Pancreas (tissue), 10 donors: ENCODE data around the gene DOK7. TPM values are rescaled to one million over a fixed set of nuclear protein-coding genes. Genes with fewer than 3 reads are reported as not detected.
A peak's percentile ranks its signal among the peaks of the same experiment; 100 is the strongest.

ENCODE experiments used
- ATAC-seq, 4 donors: fragments of 200-7000 bp; cut with Tn5 transposase; one replicate each; pipeline versions ENCODE4 v1.8.0 to v1.9.1; 2020; ENCODE audit warnings: mild to moderate bottlenecking in 4 of 4, moderate library complexity in 4 of 4
- DNase-seq, 6 donors: peaks; one replicate each; pipeline ENCODE4 v3.0.0-alpha.2; 2020
- FAIRE-seq: peaks from 2 replicates; lab custom pipeline; 2012; peaks lifted over from hg19 to GRCh38; lab: Jason Lieb, UNC
- H3K27ac ChIP-seq, 4 donors: fragments of 200-600 bp; sonication (generic); 1 replicate in 3 of 4; 2 replicates in 1 of 4; pipeline versions ENCODE4 v1.5.0 to v1.8.0; 2020
- H3K27me3 ChIP-seq, 4 donors: fragments of 200-600 bp; one replicate each; pipeline ENCODE4 v1.8.0; 2021
- H3K36me3 ChIP-seq, 3 donors: fragments of 200-600 bp; sonication (generic) in 1 of 3; one replicate each; pipeline versions ENCODE4 v1.5.0 to v1.8.0; 2020 to 2021
- H3K4me1 ChIP-seq, 3 donors: fragments of 200-600 bp; one replicate each; pipeline ENCODE4 v1.8.0; 2021
- H3K4me3 ChIP-seq, 4 donors: fragments of 200-600 bp; sonication (generic) in 2 of 4; one replicate each; pipeline versions ENCODE4 v1.5.0 to v1.8.0; 2020 to 2021
- H3K9me3 ChIP-seq, 4 donors: fragments of 200-600 bp; one replicate each; pipeline ENCODE4 v1.8.0; 2021
- CTCF ChIP-seq, 4 donors: fragments of 200-600 bp; sonication (generic) in 3 of 4; IDR thresholded peaks; one replicate each; pipeline versions ENCODE4 v1.5.0 to v1.8.0; 2021; ENCODE audit warnings: antibody characterized with exemption in 4 of 4
- WGBS, 2 donors: extraction: QIAGEN DNeasy Blood & Tissue Kit; methylation state at CpG; one replicate each; pipeline ENCODE4 v1.1.7; 2013; 5-methylcytosine and 5-hydroxymethylcytosine counted together
- intact Hi-C, 3 donors: fragments of 100-400 bp; cut with DNase I; formaldehyde crosslinking; loops; one replicate each; pipeline versions ENCODE4 v1.11.1 to v1.14.2; 2022
- polyA plus RNA-seq, 2 donors: library from polyadenylated mRNA; stranded (reverse); fragments of 200-250 nt; gene quantifications; one replicate each; pipeline ENCODE4 v1.2.3, GENCODE V29; 2013
- total RNA-seq, 6 donors: library from RNA; stranded (reverse); fragmentation: NEBNext Ultra II Directional in 4 of 6; extraction: Animal tissue kit (Norgen Biotek cat#: 25700) in 4 of 6; gene quantifications; one replicate each; pipeline versions ENCODE4 v1.2.1 to v1.2.4, GENCODE V29; 2021 to 2023
- donor health status: healthy with polysubstance abuse.
- donor health status: DM: no; HTN: no; CAD: no; lungs with moderate emphysema.
- donor health status: DM: no; HTN: no; CAD: no.
- donor health status: control.
- donor health status: control.
- donor health status: Bipolar disorder and iron deficiency.
- donor health status: DM: yes; HTN: yes; CAD: no.
- donor health status: DM: no; HTN: no; CAD: no.
- donor health status: DM: no; HTN: no; CAD: no.
- donor health status: DM: yes; HTN: yes; CAD: no.

The DOK7 gene
- total and polyA plus RNA-seq, 8 donors = 2.5 to 8.0 (median 4.2) TPM

GRCh38 chr4:3437582-3437936, 25.5 kb upstream of the DOK7 start:
- DNase-seq (peak in 2 of 6 donors; percentile 8 to 67), FAIRE-seq (no peak), ATAC-seq (no peak)
- Histone ChIP-seq H3K9me3 (no peaks in the 10 kb centered on the region), H3K4me3 (no peak overlapping the region), H3K36me3 (no peaks in the 10 kb centered on the region), H3K27me3 (no peaks in the 10 kb centered on the region), H3K27ac (no peak overlapping the region), H3K4me1 (no peaks in the 10 kb centered on the region)
- no peak for TF ChIP-seq CTCF (IDR thresholded peaks at IDR 0.05)
- 85 to 94% methylated on average over 9 of the region's 9 CpGs for WGBS, 2 donors
- intact Hi-C loops = no loop called here

GRCh38 chr4:3437998-3438846, 24.9 kb upstream of the DOK7 start:
- Histone ChIP-seq H3K4me1 (no peaks in the 10 kb centered on the region), H3K27ac (no peak overlapping the region), H3K9me3 (no peaks in the 10 kb centered on the region), H3K4me3 (no peak overlapping the region), H3K27me3 (no peaks in the 10 kb centered on the region), H3K36me3 (no peaks in the 10 kb centered on the region)
- no peak for TF ChIP-seq CTCF (IDR thresholded peaks at IDR 0.05)
- WGBS, 2 donors = 76 to 78% methylated on average over 25 to 28 of the region's 28 CpGs
- intact Hi-C loops = no loop called here
- ATAC-seq (no peak), FAIRE-seq (no peak), DNase-seq (peak in 2 of 6 donors; percentile 8 to 67)

GRCh38 chr4:3438847-3439180, 24.3 kb upstream of the DOK7 start:
- DNase-seq (peak in 1 of 6 donors; percentile 53), ATAC-seq (no peak), FAIRE-seq (no peak)
- intact Hi-C loops = no loop called here
- TF ChIP-seq CTCF (IDR thresholded peaks at IDR 0.05) = no peak
- Histone ChIP-seq H3K27ac (no peak overlapping the region), H3K9me3 (no peaks in the 10 kb centered on the region), H3K4me3 (no peak overlapping the region), H3K27me3 (no peaks in the 10 kb centered on the region), H3K4me1 (no peaks in the 10 kb centered on the region), H3K36me3 (no peaks in the 10 kb centered on the region)
- 84 to 93% methylated on average over 10 of the region's 10 CpGs for WGBS, 2 donors

- H3K9me3 ChIP-seq = no peaks in the 10 kb centered on the region
- ATAC-seq (no peak), DNase-seq (peak in 2 of 6 donors; percentile 12 to 77), FAIRE-seq (no peak)
- H3K36me3 ChIP-seq = no peaks in the 10 kb centered on the region
- no peaks in the 10 kb centered on the region for H3K27me3 ChIP-seq
- H3K4me3 ChIP-seq = no peak overlapping the region
- TF ChIP-seq CTCF (IDR thresholded peaks at IDR 0.05) = no peak
- H3K4me1 ChIP-seq = no peaks in the 10 kb centered on the region
- no peak overlapping the region for H3K27ac ChIP-seq
- 84 to 86% methylated on average over 16 of the region's 16 CpGs for WGBS, 2 donors
- intact Hi-C loops = no loop called here
Observed at GRCh38 chr4:3439391-3439790, 23.7 kb upstream of the DOK7 start.

- no peak for TF ChIP-seq CTCF (IDR thresholded peaks at IDR 0.05)
- intact Hi-C loops = loop anchor here in 1 of 3 donors (10.0 kb wide), 1 partner anchor 95 kb away; no protein-coding TSS in a partner anchor
- H3K9me3 ChIP-seq = no peaks in the 10 kb centered on the region
- H3K36me3 ChIP-seq = no peaks in the 10 kb centered on the region
- H3K27ac ChIP-seq = no peak overlapping the region
- H3K4me3 ChIP-seq = no peak overlapping the region
- no peaks in the 10 kb centered on the region for H3K27me3 ChIP-seq
- WGBS, 2 donors = 77 to 78% methylated on average over 7 of the region's 7 CpGs
- no peaks in the 10 kb centered on the region for H3K4me1 ChIP-seq
- ATAC-seq (no peak), DNase-seq (peak in 1 of 6 donors; percentile 39), FAIRE-seq (no peak)
Observed at GRCh38 chr4:3440011-3440410, 23.1 kb upstream of the DOK7 start.
